Loucy (cell line): Measurements from ENCODE around the gene SEPTIN11.

Experiments
- H2AFZ ChIP-seq: fragments of 200-600 bp; sonication (generic); 2 replicates; pipeline ENCODE4 v1.6.0; 2016; ENCODE audit warnings: antibody characterized with exemption, mild to moderate bottlenecking, low read length, moderate library complexity
- H3F3A ChIP-seq: fragments of 200-600 bp; 2 replicates; pipeline ENCODE4 v1.6.0; 2016; ENCODE audit warnings: antibody characterized with exemption, low read depth, mild to moderate bottlenecking
- H3K27me3 ChIP-seq: fragments of 200-600 bp; sonication (generic); 2 replicates; pipeline ENCODE4 v1.6.1; 2014; ENCODE audit warnings: low read length, mild to moderate bottlenecking; ENCODE audit not compliant: insufficient read depth, poor library complexity, severe bottlenecking
- H3K36me3 ChIP-seq: fragments of 200-600 bp; sonication (generic); 2 replicates; pipeline ENCODE4 v1.6.1; 2016; ENCODE audit warnings: low read length; ENCODE audit not compliant: insufficient read depth
- H3K4me1 ChIP-seq: fragments of 200-600 bp; sonication (generic); 2 replicates; pipeline ENCODE4 v1.5.1; 2014; ENCODE audit warnings: low read length, mild to moderate bottlenecking; ENCODE audit not compliant: insufficient read depth, poor library complexity, severe bottlenecking
- H3K4me2 ChIP-seq: fragments of 200-600 bp; sonication (generic); 2 replicates; pipeline ENCODE4 v1.6.0; 2014; ENCODE audit warnings: antibody characterized with exemption, low read length, low read depth, mild to moderate bottlenecking; ENCODE audit not compliant: poor library complexity, severe bottlenecking
- H3K4me3 ChIP-seq: fragments of 200-600 bp; sonication (generic); 2 replicates; pipeline ENCODE4 v1.5.1; 2014; ENCODE audit warnings: low read length, mild to moderate bottlenecking, mixed read lengths; ENCODE audit not compliant: poor library complexity, severe bottlenecking
- H3K79me2 ChIP-seq: fragments of 200-600 bp; sonication (generic); 2 replicates; pipeline ENCODE4 v1.6.1; 2014; ENCODE audit warnings: low read length; ENCODE audit not compliant: insufficient read depth
- H3K9ac ChIP-seq: fragments of 200-600 bp; sonication (generic); 2 replicates; pipeline ENCODE4 v1.6.0; 2014; ENCODE audit warnings: mild to moderate bottlenecking, low read depth, low read length, moderate library complexity; ENCODE audit not compliant: poor library complexity, severe bottlenecking
- H3K9me2 ChIP-seq: fragments of 200-600 bp; sonication (generic); replicated peaks from 2 replicates; pipeline ENCODE4 v1.6.1; 2016; ENCODE audit warnings: low read depth, low read length, mixed read lengths
- H3K9me3 ChIP-seq: fragments of 200-600 bp; sonication (generic); 2 replicates; pipeline ENCODE4 v1.6.1; 2014; ENCODE audit warnings: mild to moderate bottlenecking, antibody characterized with exemption, low read length, low read depth; ENCODE audit not compliant: insufficient read depth
- H4K20me1 ChIP-seq: fragments of 200-600 bp; sonication (generic); 2 replicates; pipeline ENCODE4 v1.6.0; 2014; ENCODE audit warnings: antibody characterized with exemption, low read length, mild to moderate bottlenecking; ENCODE audit not compliant: insufficient read depth, poor library complexity, severe bottlenecking
- CTCF ChIP-seq: fragments of 200-600 bp; sonication (generic); conservative IDR thresholded peaks from 2 replicates; pipeline ENCODE4 v1.5.1; 2014; ENCODE audit warnings: mild to moderate bottlenecking, antibody characterized with exemption, low read length
- EZH2phosphoT487 ChIP-seq: fragments of 200-600 bp; IDR thresholded peaks from 2 replicates; pipeline ENCODE4 v1.6.1; 2018; ENCODE audit warnings: antibody characterized with exemption, mild to moderate bottlenecking, moderate library complexity, borderline replicate concordance

SEPTIN11 gene

DNA sequence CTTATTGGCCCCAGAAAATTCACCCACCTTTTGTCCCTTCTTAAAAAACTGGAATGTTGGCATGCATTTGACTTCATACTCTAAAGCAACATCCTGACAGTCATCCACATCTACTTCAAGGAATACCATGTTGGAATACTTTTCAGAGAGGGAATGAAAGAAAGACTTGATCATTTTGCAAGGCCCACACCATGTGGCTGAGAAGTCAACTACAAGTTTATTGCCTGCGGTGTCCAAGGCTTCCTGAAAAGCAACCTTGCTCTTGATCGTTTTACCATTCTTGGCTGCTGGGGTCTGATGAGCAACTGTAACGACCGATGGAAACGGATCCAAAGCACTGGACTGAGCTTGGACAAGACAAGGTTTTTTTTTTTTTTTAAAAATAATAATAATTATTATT is 9.3 kb downstream of the SEPTIN11 start:
- H3F3A ChIP-seq = no peaks in the 10 kb centered on the region
- H2AFZ ChIP-seq = no peak overlapping the region
- no peaks in the 10 kb centered on the region for H3K9me2 ChIP-seq
- H3K4me1 ChIP-seq = peaks cover 19% of the 10 kb centered on the region
- H3K9me3 ChIP-seq = no peaks in the 10 kb centered on the region
- no peak overlapping the region for H3K9ac ChIP-seq
- no peaks in the 10 kb centered on the region for H3K27me3 ChIP-seq
- no peak overlapping the region for H3K4me2 ChIP-seq
- no peaks in the 10 kb centered on the region for H3K36me3 ChIP-seq
- peaks cover 5% of the 10 kb centered on the region for H4K20me1 ChIP-seq
- no peak overlapping the region for H3K4me3 ChIP-seq
- H3K79me2 ChIP-seq = peaks cover 75% of the 10 kb centered on the region
- TF ChIP-seq CTCF (no peak), EZH2phosphoT487 (no peak)

DNA sequence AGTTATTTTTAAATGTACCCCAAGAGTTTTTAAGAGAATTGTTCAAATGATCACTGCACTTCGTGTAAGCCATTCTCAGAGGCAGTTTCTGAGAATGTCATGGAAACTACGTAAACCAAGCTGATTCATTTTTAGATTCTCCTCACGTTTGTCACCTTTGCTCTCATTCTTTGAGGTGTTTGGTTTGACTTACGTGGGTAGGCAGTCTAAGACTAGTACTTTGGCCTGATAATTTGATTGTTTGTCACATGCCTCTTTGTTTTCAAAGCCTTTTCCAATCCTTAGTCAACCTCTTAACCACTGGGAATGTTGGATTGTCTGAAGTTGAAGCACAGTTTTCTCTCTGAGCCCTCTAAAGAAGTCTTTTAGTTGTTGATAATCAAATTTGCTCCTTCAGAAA is 10.5 kb downstream of the SEPTIN11 start:
- peaks cover 7% of the 10 kb centered on the region for H4K20me1 ChIP-seq
- peaks cover 73% of the 10 kb centered on the region for H3K79me2 ChIP-seq
- no peak overlapping the region for H3K4me3 ChIP-seq

GRCh38 chr4:76962406-76963130 is 13.0 kb downstream of the SEPTIN11 start:
- H3K27me3 ChIP-seq = no peaks in the 10 kb centered on the region
- no peak overlapping the region for H2AFZ ChIP-seq
- H4K20me1 ChIP-seq = peaks cover 10% of the 10 kb centered on the region
- no peaks in the 10 kb centered on the region for H3F3A ChIP-seq
- TF ChIP-seq CTCF (no peak), EZH2phosphoT487 (no peak)
- no peaks in the 10 kb centered on the region for H3K36me3 ChIP-seq
- H3K9ac ChIP-seq = no peak overlapping the region
- H3K4me2 ChIP-seq = no peak overlapping the region
- no peak overlapping the region for H3K4me3 ChIP-seq
- H3K79me2 ChIP-seq = peaks cover 49% of the 10 kb centered on the region; the same call in 1 of the 2 replicates
- no peaks in the 10 kb centered on the region for H3K9me3 ChIP-seq
- peaks cover 36% of the 10 kb centered on the region for H3K4me1 ChIP-seq
- no peaks in the 10 kb centered on the region for H3K9me2 ChIP-seq

More for the DNA sequence above, 10.5 kb downstream of the SEPTIN11 start:
- no peaks in the 10 kb centered on the region for H3K36me3 ChIP-seq
- H3K9ac ChIP-seq = no peak overlapping the region
- no peak for TF ChIP-seq CTCF
- no peak for TF ChIP-seq EZH2phosphoT487
- H3K27me3 ChIP-seq = no peaks in the 10 kb centered on the region
- H3K4me2 ChIP-seq = no peak overlapping the region
- H3K4me1 ChIP-seq = peaks cover 18% of the 10 kb centered on the region
- no peaks in the 10 kb centered on the region for H3F3A ChIP-seq
- no peaks in the 10 kb centered on the region for H3K9me3 ChIP-seq
- H2AFZ ChIP-seq = no peak overlapping the region
- H3K9me2 ChIP-seq = no peaks in the 10 kb centered on the region
